ENCODE measurements around the gene RCAN3. TPM values are rescaled to one million over a fixed set of nuclear protein-coding genes. Genes with fewer than 3 reads are reported as not detected.
"Not testable (repeated sequence)": the region's sequence is repeated elsewhere in the genome, so short reads cannot be mapped to it uniquely, and the experiment has no call there.

The RCAN3 gene
- total and polyA plus RNA-seq, 5 experiments from 2014 or later, result 103 to 217 (median 152) TPM

DNA sequence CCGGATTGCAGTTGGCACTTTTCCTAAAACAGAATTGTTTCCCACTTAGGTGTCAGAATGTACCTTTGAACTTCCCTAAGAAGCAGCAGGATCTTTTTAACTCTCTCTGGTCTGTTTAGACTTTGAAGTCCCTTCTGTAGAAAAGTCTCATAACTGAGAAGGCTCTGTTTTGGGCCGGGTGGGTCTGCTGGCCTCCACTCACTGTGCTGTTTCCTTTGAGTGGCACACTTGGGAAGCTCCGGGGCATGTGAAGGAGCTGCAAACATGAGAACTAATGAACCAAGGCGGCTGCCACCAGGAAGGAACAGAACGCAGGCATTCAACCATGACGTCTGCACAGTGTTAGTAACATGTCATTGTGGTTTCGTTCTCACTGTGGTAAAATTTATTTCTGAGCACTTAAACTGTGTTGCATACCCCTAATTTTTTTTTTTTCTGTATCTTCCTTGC is 33.8 kb downstream of the RCAN3 start:
- Mint-ChIP-seq H3K27ac (peak overlapping the region; percentile 98 to 100 (median 99)), H3K4me3 (peak overlapping the region; percentile 72 to 90 (median 84)), H3K9me3 (no peaks in the 10 kb centered on the region), H3K27me3 (no peaks in the 10 kb centered on the region), H3K4me1 (peaks cover 27 to 82% (median 64%) of the 10 kb centered on the region in 4 donors), H3K36me3 (peaks cover 12 to 85% (median 31%) of the 10 kb centered on the region in 3 donors)
- ATAC-seq (peak; percentile 59 to 86), DNase-seq (peak; percentile 50 to 91 (median 84))
- POLR2A ChIA-PET, result interaction anchor here (0.6 to 5.2 kb wide), 10 partner anchors 9 to 123 kb away, joined by 3 to 47 read pairs (median 4); partner anchors contain the start of genes RCAN3, SRRM1 and STPG1

DNA sequence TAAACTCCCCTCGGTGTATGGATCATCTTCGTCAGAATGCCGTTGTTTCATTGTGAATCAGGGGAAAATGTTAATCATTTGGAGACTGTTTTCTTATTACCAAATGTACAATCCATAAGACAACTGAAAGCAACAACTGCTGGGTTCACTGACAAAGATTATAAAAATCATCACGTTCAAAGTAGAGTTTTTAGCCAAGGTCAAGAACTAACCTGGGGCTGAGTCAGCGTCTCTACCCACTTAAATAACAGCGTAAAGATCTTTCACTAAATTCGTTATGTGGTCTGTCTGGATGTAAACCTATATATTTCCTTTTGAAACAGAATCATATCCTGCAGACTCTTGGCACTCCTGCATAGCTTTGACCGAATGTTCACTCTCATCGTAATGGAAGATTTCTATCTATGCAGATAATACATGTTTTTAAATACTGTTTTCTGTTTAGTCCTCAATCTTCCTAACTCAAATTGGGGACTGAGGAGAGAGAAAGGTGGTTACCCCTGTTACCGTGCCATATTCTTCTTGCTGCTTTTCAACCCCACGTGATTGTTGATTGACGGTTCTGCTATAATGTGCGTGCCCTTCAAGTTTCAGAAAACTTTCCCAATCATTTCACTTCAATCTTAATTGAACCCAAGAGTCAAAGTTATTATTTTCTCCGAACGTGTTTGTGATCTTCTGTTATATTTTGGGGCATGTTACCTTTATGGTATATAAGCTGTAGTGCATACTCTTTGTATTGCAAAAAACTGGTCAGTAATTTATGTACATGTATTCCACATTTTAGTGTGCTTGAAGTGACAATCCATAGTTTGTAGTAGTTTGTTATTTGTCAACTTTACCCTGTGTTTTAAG is 37.6 kb downstream of the RCAN3 start:
- peaks cover 7 to 55% (median 21%) of the 10 kb centered on the region in 3 donors for H3K36me3 Mint-ChIP-seq
- no peaks in the 10 kb centered on the region for H3K27me3 Mint-ChIP-seq
- ATAC-seq (no peak), DNase-seq (no peak)
- peak overlapping the region in 3 of 10 donors; percentile 39 to 75 (median 48) for H3K4me3 Mint-ChIP-seq
- H3K9me3 Mint-ChIP-seq, result no peaks in the 10 kb centered on the region
- peaks cover 25 to 78% (median 61%) of the 10 kb centered on the region in 4 donors for H3K4me1 Mint-ChIP-seq
- peak overlapping the region; percentile 62 to 99 (median 87) for H3K27ac Mint-ChIP-seq
- POLR2A ChIA-PET, result interaction anchor here (0.7 to 1.3 kb wide), 7 partner anchors 17 to 218 kb away, joined by 3 to 5 read pairs (median 3); partner anchors contain the start of genes NIPAL3 and RCAN3

DNA sequence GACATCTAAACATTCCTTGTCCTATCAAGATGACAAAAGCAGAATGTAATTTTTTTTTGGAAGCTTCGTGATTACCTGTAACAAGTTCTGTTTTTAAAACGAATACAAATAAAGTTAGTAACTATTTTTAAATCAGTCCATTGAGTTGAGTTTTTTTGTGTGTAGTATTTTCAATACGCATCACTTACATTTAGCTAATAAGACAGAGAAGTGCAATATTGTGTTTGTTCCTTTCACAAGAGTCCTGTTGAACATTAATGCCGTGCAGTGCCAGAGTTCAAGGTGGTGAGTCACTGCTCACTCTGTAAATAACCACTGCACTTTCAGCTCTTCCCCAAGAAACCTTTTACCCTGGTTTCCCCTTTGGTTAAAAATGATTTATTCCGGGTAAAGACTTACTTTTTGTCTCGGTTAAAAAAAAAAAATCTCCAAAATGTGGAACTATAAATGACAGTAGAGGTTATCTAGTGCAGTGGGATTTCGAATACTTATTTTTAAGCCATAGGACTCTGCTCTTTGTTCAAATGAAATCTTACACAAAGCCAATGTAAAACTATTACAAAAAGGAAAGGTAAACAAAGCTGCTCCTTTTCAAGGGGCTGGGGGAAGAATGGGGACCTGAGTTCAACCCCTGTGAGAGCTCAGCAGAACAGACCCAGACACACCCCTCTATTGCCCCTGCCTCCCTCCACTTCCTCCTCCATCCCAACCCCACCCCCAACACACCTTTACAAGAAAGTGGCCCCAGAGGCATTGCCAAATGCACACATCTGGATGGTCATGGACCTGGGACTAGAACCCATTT is 38.5 kb downstream of the RCAN3 start:
- no peaks in the 10 kb centered on the region for H3K27me3 Mint-ChIP-seq
- no peaks in the 10 kb centered on the region for H3K9me3 Mint-ChIP-seq
- peaks cover 7 to 49% (median 20%) of the 10 kb centered on the region in 3 donors for H3K36me3 Mint-ChIP-seq
- H3K4me1 Mint-ChIP-seq, result peaks cover 28 to 78% (median 64%) of the 10 kb centered on the region in 4 donors
- H3K4me3 Mint-ChIP-seq, result peak overlapping the region in 5 of 10 donors; percentile 26 to 75 (median 48)
- POLR2A ChIA-PET, result interaction anchor here (0.7 to 1.3 kb wide), 8 partner anchors 15 to 219 kb away, joined by 3 to 5 read pairs (median 3); partner anchors contain the start of genes NIPAL3, RCAN3 and SRRM1
- ATAC-seq, result peak in 1 of 2 donors; percentile 50
- peak overlapping the region; percentile 74 to 99 (median 88) for H3K27ac Mint-ChIP-seq
- DNase-seq, result no peak

DNA sequence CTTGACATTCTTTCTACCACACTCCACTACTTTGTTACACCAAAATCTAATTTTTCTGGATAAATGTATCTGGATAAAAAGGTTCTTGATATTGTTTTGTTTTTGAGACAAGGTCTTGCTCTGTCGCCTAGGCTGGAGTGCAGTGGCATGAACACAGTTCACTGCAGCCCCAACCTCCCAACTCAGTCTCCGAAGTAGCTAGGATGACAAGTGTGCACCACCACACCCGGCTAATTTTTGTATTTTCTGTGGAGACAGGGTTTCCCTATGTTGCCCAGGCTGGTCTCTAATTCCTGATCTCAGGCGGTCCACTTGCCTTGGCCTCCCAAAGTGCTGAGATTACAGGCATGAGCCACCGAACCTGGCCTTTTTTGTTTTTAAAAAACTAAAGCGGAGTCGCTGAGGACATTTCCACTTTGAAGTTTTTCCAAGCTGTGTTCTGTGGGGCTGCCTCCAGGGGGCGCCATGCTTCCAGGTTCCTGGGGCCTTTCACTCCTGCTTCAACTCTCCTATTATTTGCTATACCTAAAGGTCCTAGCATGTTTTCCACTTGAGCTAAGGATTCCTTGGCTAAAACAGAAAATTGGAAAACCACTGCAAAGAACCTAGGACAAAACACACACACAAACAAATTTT is 39.2 kb downstream of the RCAN3 start:
- POLR2A ChIA-PET, result interaction anchor here (0.6 to 1.3 kb wide), 6 partner anchors 12 to 126 kb away, joined by 3 to 5 read pairs (median 3); partner anchors contain the start of genes NIPAL3 and SRRM1
- ATAC-seq (no peak), DNase-seq (peak in 2 of 10 donors; percentile 17 to 24)
- H3K27ac Mint-ChIP-seq, result peak overlapping the region; percentile 67 to 99 (median 86)
- H3K36me3 Mint-ChIP-seq, result peaks cover 1 to 41% (median 12%) of the 10 kb centered on the region in 3 donors
- H3K27me3 Mint-ChIP-seq, result no peaks in the 10 kb centered on the region
- no peaks in the 10 kb centered on the region for H3K9me3 Mint-ChIP-seq
- H3K4me1 Mint-ChIP-seq, result peaks cover 23 to 72% (median 57%) of the 10 kb centered on the region in 4 donors
- H3K4me3 Mint-ChIP-seq, result peak overlapping the region in 3 of 10 donors; percentile 26 to 54 (median 31)

DNA sequence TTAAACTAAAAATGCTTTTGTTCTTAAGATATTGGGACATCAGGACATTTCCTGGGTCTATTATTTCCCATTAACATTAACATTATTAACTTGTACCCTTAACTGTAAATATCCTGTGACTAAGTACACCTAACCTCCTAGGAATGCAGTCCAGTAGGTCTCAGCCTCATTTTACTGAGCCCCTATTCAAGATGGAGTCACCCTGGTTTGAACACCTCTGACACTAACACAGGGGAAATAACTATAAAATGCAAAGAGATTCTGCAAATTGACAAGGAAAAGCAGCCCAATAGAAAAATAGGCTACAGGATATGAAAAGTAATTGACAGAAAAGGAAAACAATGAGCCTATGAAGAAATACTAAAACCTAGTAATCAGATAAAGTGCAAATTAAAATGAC is 41.6 kb downstream of the RCAN3 start:
- H3K27ac Mint-ChIP-seq, result peak overlapping the region in 1 of 10 donors; percentile 43
- H3K4me3 Mint-ChIP-seq, result no peak overlapping the region
- no peaks in the 10 kb centered on the region for H3K9me3 Mint-ChIP-seq
- H3K27me3 Mint-ChIP-seq, result peaks cover 0 to 1% (median 0%) of the 10 kb centered on the region in 5 donors
- POLR2A ChIA-PET, result interaction anchor here (1.0 kb wide), 1 partner anchor 11 kb away, joined by 3 read pairs; the partner anchor contains the start of gene NCMAP
- DNase-seq, result no peak
- H3K36me3 Mint-ChIP-seq, result peaks cover 0 to 22% (median 3%) of the 10 kb centered on the region in 3 donors
- H3K4me1 Mint-ChIP-seq, result peaks cover 25 to 66% (median 54%) of the 10 kb centered on the region in 4 donors
- no peak for ATAC-seq

DNA sequence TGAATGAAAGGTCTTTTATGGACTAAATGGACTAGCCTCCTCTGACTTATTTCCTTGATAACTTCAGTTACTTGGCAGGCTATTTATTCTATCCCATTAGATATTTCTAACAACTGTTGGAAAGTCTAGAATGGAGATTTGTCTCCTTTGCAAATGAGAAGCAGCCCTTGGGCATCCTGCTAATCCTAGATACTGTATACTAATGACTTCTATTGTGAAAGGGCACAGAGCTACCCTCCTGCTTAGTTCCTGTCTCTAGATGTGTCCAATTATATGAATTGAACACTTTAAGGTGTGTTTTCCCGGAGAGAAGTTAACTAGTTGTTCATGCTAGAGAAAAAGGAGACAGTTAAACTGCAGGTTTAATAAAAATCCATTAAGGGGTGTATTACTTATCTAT is 43.0 kb downstream of the RCAN3 start:
- POLR2A ChIA-PET, result interaction anchor here (1.1 to 2.4 kb wide), 2 partner anchors 8 to 43 kb away, joined by 3 to 5 read pairs; partner anchors contain the start of gene RCAN3
- Mint-ChIP-seq H3K36me3 (peaks cover 0 to 9% (median under 1%) of the 10 kb centered on the region in 3 donors), H3K4me1 (peaks cover 19 to 52% (median 44%) of the 10 kb centered on the region in 4 donors), H3K27ac (peak overlapping the region in 5 of 10 donors; percentile 0 to 73 (median 51)), H3K27me3 (peaks cover 0 to 1% (median 0%) of the 10 kb centered on the region in 5 donors), H3K4me3 (no peak overlapping the region), H3K9me3 (no peaks in the 10 kb centered on the region)
- ATAC-seq (no peak), DNase-seq (no peak)

DNA sequence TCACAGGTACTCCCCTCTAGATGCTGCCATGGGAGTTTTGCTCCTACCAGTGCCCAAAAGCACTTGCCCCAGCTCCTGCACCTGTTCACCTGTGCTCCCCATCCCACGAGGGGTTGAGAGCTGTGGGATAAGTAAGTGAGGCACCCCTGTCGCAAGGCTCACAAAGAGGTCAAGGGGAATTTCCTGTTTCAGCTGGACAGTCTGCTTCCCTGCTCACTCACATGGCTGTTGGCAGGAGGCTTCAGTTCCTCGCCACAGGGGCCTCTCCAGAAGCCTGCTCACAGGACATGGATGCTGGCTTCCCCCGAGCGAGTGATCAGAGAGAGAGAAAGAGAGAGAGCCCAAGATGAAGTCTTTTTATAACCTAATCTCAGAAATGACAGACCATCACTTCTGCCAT is 44.6 kb downstream of the RCAN3 start:
- Mint-ChIP-seq H3K27ac (no peak overlapping the region), H3K27me3 (peaks cover 0 to 1% (median 0%) of the 10 kb centered on the region in 5 donors), H3K9me3 (no peaks in the 10 kb centered on the region), H3K4me1 (peaks cover 17 to 38% (median 29%) of the 10 kb centered on the region in 4 donors), H3K36me3 (no peaks in the 10 kb centered on the region), H3K4me3 (no peak overlapping the region)
- POLR2A ChIA-PET, result interaction anchor here (1.2 to 2.4 kb wide), 2 partner anchors 12 to 44 kb away, joined by 5 read pairs; partner anchors contain the start of gene RCAN3
- no peak for ATAC-seq
- DNase-seq, result no peak

DNA sequence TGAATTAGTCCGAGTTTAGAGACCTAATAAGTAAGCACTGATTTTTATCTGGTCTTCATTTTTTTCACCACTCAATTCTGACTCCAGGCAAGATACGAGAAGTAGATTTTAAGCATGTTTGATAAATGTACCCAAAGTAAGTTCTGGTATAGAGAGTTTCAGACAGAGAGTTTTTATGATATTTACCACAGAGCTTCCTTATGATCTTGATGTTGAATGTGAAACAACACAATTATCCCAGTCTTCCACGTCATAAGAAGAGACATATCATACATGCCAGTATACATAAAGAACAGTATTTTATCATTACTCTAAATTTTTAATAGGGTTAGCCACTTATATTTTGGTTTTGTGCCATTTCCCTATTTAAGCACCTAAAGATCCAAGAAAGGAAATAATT is 45.4 kb downstream of the RCAN3 start:
- H3K4me3 Mint-ChIP-seq, result no peak overlapping the region
- peaks cover 0 to 1% (median 0%) of the 10 kb centered on the region in 5 donors for H3K27me3 Mint-ChIP-seq
- POLR2A ChIA-PET, result interaction anchor here (0.6 to 1.6 kb wide), 3 partner anchors 12 to 119 kb away, joined by 3 to 5 read pairs (median 4); no protein-coding TSS in a partner anchor
- H3K27ac Mint-ChIP-seq, result peak overlapping the region in 1 of 10 donors; percentile 58
- DNase-seq (no peak), ATAC-seq (no peak)
- H3K36me3 Mint-ChIP-seq, result no peaks in the 10 kb centered on the region
- no peaks in the 10 kb centered on the region for H3K9me3 Mint-ChIP-seq
- H3K4me1 Mint-ChIP-seq, result peaks cover 14 to 34% (median 25%) of the 10 kb centered on the region in 4 donors

DNA sequence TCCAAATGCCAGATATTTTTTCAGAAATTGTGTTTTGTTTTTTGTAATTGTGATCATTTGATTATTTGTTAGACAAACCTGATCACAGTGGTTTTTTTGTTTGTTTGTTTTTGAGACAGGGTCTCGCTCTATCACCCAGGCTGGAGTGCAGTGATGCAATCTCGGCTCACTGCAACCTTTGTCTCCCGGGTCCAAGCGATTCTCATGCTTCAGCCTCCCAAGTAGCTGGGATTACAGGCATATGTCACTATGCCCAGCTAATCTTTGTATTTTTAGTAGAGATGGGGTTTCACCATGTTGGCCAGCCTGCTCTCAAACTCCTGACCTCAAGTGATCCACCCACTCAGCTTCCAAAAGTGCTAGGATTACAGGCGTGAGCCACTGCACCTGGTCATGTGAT is 46.6 kb downstream of the RCAN3 start:
- H3K4me1 Mint-ChIP-seq, result peaks cover 13 to 33% (median 24%) of the 10 kb centered on the region in 4 donors
- H3K27ac Mint-ChIP-seq, result peak overlapping the region in 1 of 10 donors; percentile 14
- not testable (repeated sequence) for ATAC-seq, H3K36me3 Mint-ChIP-seq, DNase-seq, H3K27me3 Mint-ChIP-seq, H3K4me3 Mint-ChIP-seq, H3K9me3 Mint-ChIP-seq
- POLR2A ChIA-PET, result interaction anchor here (1.6 kb wide), 1 partner anchor 16 kb away, joined by 3 read pairs; no protein-coding TSS in a partner anchor

DNA sequence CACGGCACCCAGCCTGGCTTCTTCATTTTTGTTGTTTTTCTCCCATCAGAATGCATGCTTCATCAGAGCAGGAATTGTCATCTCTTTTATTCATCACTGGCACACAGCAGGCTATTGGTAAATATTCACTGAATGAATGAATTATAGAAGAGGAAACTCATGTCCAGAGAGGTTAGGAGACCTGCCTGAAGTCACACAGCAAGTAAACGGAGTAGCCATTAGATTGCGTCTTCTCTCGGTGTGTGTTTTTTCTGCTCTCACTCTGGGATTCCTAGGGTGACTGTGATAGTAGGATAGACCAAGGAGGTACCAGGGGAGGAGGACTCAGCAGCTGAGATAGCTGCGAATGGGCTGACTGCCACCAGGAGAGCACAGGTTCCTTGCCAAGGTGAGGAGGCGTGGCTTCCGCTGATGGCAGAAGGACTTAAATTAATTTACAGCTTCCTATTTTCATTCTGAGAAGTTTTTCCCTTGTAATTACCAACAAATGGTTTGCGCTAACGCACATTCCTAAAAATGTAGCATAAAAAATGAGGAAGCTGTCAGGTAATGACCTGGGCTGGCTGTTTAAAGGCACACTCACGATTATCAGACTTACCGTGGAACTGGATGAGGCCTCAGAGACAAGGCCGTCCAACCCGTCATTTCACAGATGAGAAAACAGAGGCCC is 48.8 kb downstream of the RCAN3 start:
- H3K4me3 Mint-ChIP-seq, result no peak overlapping the region
- no peaks in the 10 kb centered on the region for H3K9me3 Mint-ChIP-seq
- no peak for DNase-seq
- no peak for ATAC-seq
- H3K27me3 Mint-ChIP-seq, result peaks cover 0 to 6% (median 0%) of the 10 kb centered on the region in 5 donors
- no peaks in the 10 kb centered on the region for H3K36me3 Mint-ChIP-seq
- peaks cover 7 to 22% (median 13%) of the 10 kb centered on the region in 4 donors for H3K4me1 Mint-ChIP-seq
- POLR2A ChIA-PET, result no interaction called here
- H3K27ac Mint-ChIP-seq, result no peak overlapping the region

DNA sequence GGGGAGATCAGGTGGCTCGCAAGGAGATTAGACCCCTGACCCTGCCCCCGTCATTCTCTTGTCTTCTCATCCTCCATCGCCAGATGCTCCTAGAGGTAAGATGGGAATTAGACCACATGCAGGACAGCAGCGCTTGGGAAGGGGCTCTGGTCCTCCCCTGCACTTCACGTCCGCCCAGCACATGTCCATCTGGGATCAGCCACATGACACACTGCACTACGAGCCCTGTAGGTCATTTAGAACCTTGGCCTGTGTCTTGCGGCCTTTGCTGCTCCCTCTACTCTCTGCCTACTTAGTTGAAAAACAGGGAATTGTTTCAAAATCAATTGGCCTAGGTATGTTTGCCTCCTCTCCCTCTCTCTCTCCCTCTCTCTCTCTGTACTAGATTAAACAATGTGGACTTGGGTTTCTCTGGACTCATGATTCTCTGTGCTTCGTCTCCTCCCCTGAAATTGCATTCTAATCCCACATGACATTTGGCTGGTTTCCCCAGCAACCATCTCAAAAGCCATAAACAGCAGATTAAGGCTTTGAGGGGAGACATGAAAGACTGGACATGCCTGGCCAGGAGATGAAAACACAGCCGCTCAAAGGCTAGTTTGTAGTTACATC is 49.4 kb downstream of the RCAN3 start:
- peak overlapping the region in 2 of 10 donors; percentile 9 to 32 for H3K27ac Mint-ChIP-seq
- no peak overlapping the region for H3K4me3 Mint-ChIP-seq
- peaks cover 0 to 6% (median 0%) of the 10 kb centered on the region in 5 donors for H3K27me3 Mint-ChIP-seq
- DNase-seq (no peak), ATAC-seq (no peak)
- no peaks in the 10 kb centered on the region for H3K9me3 Mint-ChIP-seq
- H3K4me1 Mint-ChIP-seq, result peaks cover 8 to 26% (median 16%) of the 10 kb centered on the region in 4 donors
- POLR2A ChIA-PET, result no interaction called here
- no peaks in the 10 kb centered on the region for H3K36me3 Mint-ChIP-seq
